Stimulated activated CD8-positive, alpha-beta memory T cell treated with anti-CD3 and anti-CD28 coated beads, Interleukin-15, amount 100 ng/mL, for 24 hours (primary cell): ENCODE data around the gene ERBB3.
"Not testable (repeated sequence)": the region's sequence is repeated elsewhere in the genome, so short reads cannot be mapped to it uniquely, and the experiment has no call there.

Experiments used
- DNase-seq: peaks from one replicate; pipeline ENCODE4 v3.0.0-alpha.2; 2020; ENCODE audit warnings: low read depth

The ERBB3 gene

DNA sequence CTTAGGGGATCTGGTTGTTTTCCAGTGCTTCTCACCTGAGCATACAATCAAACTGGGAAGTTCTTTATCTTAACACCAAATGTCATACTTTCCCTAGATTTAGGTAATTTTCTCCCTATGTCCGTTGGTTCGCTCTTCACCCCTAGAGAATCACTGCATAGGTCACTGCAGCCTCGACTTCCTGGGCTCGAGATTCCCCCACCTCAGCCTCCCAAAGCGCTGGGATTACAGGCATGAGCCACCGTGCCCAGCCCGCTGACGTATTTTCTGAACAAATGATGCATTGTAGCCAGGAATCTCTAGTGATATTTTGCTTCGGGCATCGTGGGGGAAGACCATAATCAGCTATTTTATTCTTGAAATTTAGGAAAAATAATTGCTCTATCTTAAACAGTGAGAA, 35.4 kb downstream of the ERBB3 start:
- no peak for DNase-seq

DNA sequence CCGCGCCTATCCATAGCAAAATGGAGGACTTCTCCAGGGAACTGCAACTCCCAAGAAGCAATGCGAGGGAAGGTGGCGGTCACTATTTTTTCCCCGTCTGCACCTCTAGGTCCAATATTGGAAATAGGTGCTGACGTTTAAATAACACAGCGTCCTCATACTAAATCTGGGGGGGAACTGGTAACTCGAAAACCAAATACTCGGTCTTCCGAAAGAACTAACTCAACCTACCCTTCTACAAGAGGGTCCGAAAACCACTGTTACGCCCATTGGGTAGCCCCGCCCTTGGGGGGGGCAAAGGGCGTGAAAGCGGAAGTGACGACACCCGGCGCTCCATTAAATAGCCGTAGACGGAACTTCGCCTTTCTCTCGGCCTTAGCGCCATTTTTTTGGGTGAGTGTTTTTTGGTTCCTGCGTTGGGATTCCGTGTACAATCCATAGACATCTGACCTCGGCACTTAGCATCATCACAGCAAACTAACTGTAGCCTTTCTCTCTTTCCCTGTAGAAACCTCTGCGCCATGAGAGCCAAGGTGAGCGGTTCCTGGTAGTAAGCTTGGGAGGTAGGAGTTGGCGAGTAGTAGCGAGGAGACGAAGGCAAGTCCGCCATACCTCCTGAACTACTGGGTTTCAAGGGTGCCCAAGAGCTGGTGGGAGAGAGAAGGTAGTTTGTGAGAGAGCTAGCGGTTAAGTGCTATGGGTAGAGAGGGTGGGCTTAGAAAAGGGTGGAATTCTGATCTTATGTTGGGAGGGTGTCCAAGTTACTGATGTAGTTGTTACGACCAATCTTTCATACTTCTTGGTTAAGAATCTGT, 36.5 kb downstream of the ERBB3 start, which contains the start of gene RPL41:
TSS of gene RPL41 (plus strand) at position 367 of the 815 bp plus-strand sequence.
- peak; percentile 91 for DNase-seq

DNA sequence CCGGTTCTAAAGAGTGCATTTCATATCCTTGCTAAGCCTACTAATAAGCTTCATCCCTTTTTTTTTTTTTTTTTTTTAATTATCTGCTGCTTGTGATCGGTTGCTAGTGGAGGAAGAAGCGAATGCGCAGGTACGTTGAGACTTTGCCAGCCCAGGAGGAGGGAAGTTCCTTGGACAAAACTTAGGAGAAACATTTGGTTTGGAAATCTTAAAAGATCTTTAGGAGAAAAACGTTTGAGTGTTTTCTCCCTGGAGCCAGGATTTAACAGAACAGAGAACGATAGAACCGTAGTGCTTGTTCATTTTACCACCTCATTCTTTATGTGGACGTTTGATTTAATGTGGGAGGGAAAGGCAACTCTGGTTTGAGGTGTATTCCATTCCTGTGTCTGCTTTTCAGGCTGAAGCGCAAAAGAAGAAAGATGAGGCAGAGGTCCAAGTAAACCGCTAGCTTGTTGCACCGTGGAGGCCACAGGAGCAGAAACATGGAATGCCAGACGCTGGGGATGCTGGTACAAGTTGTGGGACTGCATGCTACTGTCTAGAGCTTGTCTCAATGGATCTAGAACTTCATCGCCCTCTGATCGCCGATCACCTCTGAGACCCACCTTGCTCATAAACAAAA, 37.2 kb downstream of the ERBB3 start:
- DNase-seq, result not testable (repeated sequence)

DNA sequence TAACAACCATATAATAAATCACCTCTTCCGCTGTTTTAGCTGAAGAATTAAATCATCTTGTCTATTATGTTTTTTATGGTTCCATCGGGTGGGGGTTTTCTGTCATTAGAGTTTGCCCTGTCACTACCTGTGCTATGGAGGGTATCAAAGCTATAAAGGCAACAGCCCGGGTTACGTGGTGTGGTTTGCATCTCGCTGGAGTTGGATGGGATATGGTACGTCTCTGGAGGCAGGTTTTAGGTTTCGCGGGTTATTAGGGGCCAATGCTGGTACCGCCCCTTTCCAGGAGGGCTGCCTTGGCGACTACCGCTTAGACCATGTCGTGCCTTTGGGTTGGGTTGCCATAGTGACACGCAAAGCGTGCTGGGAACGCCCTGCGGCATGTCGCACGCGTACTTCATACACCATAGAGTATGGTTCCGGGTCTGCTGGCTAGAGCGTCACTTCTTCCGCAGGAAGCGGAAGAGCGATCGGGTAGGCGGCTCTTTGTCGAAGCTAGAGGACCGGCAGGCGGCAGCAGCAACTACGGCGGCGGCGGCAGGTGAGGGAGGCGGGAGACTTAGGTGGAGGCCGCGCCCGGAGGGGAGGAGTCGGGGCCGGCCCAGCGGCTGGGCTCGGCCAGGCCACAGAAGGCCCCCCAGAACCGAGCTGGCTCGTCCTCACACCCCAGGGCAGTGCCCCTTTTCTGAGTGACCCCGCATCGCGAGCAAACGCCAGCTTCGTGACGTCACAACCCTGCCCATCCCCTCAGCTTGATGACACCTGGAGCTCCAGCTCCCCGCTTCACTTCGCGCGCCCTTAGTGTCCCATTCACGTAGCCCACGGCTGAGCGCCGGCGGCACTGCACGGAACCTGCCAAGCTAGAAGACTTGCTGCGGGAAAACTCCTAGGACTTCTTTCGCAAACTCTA, 38.1 kb downstream of the ERBB3 start, which contains the start of gene ZC3H10:
TSS of gene ZC3H10 (plus strand) at position 489 of the 910 bp plus-strand sequence. CDS start 2,297 bp downstream, outside the sequence.
- peak; percentile 94 for DNase-seq

DNA sequence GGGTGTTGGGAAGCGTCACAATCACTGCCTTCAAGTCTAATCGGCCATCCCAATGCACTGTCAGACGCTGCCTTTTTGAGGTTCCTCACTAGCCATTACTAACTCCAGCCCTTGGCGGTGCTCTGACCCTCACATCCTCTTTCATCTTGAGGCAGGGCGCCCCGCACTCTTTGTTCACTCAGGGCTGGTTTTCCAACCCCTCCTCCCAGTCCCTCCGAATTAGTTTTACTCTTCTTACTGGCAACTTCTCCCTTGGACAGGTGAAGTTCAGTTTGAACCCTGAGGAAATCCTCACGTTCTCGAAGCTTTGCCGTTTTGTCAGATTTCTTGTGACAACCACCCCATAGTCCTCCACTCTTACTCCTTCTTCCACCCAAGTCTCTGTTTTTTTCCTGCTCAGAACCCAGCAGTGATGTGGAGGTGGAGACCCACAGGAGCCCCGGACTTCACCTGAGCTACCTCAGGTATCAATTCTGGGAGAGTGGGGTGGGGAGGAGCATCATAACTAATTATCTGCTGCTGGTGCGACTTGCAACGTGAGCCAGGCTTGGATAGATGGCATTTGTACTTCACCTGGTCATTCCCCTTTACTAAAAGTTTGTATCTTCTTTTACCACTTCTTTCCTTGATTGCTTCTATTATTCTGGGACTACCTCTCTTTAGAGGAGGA, 38.9 kb downstream of the ERBB3 start:
- DNase-seq, result no peak

DNA sequence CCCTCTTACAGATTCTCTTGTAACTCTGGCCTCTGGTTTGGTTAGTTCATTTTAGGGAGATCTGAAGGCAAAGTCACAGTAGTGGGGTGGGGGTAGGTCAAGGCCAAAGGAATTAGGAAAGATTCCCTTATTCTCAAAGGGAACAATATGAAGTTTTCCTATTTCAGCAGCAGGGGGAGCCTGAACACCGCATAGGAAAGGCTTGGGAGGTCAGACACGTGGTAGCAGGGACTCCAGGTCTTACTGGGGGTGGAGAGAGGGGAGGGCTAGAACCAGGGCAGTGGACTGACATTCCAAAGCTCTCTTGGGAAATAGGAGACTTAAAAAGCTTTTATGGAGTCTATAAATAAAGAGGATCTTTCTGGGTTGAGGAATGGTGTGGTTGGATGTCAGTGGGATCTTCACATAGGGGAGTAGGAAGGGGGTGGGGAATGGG, 39.4 kb downstream of the ERBB3 start:
- peak; percentile 14 for DNase-seq

DNA sequence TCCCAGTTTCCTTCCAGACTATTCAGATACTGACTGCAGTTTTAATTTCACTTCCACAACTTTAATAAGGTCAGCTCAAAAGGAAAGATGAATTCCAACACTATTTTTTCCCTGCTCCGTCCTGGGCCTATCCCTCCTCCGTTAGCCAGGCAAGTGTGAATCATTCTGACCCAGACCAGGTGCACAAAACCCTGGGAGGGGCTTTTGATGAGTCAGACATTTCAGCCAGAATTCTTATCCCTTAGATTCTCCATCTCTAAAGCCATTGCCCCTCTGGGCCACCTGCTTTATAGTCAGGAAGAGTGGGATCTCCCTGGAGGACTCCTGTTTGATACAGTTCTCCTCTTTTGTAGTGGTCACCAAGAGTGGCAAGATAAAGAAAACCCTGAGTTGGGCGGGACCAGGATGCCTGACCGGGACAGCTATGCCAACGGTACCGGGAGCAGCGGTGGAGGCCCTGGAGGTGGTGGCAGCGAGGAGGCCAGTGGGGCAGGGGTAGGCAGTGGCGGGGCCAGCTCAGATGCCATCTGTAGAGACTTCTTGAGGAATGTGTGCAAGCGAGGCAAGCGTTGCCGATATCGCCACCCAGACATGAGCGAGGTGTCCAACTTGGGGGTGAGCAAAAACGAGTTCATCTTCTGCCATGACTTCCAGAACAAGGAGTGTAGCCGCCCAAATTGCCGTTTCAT, 40.3 kb downstream of the ERBB3 start:
- DNase-seq, result no peak

DNA sequence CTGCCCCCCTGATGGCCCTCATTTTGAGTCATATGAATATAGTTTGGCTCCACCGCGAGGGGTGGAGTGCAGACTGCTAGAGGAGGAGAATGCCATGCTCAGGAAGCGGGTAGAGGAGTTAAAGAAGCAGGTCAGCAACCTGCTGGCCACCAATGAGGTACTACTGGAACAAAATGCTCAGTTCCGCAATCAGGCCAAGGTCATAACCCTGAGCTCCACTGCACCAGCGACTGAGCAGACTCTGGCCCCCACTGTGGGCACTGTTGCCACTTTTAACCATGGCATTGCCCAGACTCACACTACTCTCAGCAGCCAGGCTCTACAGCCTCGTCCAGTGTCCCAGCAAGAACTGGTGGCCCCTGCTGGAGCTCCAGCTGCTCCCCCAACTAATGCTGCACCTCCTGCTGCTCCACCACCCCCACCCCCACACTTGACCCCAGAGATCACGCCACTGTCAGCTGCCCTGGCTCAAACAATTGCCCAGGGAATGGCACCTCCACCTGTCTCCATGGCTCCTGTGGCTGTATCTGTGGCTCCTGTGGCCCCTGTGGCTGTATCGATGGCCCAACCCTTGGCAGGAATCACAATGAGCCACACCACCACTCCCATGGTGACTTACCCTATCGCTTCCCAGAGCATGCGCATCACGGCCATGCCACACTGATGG, 41.4 kb downstream of the ERBB3 start:
- no peak for DNase-seq

DNA sequence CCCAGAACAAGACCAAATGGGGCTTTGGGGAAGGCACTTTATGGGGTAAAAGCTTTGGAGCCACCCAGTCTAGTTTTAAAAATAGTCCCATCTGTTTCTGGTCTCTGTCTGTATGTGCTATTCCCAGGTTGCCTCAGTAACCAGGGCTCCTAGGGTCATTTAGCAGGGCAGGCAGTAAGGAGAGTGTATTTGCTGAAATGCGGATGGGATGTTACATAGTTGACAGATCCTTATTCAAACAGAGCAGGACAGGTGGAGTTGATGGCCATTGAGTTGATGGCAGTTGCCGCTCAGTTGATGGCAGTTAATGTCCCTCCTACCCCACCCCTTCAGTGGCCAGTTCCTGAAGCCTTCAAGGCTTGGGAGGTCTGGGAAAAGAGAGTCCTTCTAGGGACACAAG, 42.7 kb downstream of the ERBB3 start:
- no peak for DNase-seq

DNA sequence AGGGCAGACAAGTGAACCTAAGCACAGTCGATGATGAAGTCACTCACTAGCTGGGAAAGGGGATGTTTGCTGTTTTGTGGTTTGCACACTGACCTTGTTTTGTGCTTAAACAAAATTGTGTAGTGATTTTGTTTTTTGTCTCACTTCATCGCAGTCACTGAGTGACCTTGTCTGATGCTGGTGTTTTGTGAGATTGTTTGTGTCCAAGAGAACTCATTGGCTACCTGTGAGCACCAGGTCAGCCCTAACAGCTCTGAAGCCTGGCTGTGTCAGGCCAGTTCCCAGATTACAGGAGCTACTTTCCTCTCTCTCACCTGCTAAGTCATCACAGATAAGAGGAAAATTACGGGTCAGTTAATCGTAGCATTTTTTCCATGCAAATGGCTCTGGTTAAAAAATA, 44.2 kb downstream of the ERBB3 start:
- no peak for DNase-seq

DNA sequence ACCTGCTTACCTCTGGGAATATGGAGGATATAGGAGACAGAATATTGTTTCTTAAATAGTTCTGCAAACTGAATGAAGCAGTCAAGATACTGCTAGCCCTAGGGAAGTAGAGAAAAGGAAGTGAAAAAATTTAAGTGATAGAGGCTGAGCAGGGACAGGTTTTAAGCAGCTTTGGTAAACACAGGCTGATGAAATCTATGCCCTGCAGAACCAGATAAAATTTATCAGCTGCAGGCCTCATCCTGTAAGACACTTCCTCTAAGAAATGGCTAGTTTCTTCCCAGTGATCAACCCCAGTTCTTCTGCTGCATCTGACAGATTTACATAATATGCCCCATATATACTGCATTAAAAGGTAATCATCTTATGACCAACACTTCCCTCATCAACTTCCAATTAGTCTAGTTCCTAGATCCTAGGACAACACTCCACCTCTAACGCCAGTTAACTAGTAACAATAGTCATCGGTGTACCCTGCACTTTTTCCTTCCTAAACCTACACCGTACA, 46.8 kb downstream of the ERBB3 start:
- DNase-seq, result no peak

DNA sequence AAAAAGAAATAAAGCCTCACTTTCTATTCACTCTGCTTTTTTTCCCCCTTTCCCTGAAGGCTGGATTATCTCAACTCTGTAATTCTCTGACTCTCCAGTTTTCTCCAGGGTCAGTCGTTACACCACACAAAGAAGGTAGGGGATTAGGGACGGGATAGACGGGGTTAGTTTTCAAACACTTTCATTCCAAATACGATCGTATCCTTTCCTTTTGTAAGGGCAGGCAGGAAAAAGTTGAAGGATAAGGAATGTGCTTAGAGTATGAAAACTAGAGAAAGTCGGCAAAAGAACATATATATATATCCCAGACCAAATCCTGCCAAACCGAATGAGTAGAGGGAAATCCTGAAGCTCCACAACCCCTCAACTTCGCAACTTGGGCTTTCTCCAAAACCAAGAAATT, 47.5 kb downstream of the ERBB3 start:
- no peak for DNase-seq

DNA sequence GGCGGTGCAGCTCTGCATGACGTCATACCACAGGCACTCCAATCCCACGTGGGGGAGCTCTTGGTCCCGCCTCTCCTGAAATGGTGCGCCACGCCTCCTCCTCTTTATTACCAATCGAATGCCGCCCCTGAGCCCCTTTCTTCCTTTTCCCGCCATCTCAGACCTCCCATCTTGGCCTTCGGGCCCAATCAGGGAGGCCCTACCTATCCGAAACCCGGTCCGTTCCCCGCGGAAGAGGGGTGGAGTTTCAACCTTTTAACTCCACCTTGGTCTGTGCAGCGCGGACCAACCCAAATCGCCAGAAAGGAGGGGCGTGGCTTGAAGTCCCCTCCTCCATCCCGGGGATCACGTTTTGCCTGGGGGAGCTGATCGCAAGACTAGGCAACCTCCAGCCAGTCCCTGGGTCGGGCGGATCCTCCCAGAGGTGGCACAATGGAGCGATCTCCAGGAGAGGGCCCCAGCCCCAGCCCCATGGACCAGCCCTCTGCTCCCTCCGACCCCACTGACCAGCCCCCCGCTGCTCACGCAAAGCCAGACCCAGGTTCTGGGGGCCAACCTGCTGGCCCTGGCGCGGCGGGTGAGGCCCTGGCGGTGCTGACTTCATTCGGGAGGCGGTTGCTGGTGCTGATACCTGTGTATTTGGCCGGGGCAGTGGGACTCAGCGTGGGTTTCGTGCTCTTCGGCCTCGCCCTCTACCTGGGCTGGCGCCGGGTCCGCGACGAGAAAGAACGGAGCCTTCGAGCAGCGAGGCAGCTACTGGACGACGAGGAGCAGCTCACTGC, 48.1 kb downstream of the ERBB3 start, which contains the start of gene ESYT1:
TSS of gene ESYT1 (plus strand) at position 380 of the 782 bp plus-strand sequence. CDS start at position 433, 53 bp downstream.
- DNase-seq, result peak; percentile 69

DNA sequence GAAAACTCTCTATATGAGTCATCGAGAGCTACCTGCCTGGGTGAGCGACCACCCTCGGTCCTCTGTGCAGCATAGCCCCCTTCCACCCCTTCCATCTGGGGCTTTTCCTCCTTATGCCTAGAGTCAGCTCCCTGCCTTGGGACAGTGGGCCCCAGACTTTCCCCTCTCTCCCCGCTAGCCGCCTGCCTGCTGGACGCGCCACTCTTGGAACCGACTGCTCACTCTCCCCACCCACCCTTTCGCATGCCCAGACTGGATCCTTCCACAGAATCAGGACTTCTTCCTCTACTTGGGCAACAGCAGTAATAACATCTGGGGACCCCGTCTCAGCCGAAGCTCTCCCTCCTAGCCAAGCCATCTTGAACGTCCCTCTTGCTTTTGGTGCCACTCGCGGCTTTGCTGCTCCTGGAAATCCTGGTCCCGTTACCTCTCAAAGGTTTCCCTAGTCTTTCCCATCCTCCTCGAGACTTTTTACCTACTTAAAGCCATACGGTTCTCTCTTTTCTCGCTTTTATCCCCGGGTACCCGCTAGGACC, 48.8 kb downstream of the ERBB3 start:
- DNase-seq, result no peak

DNA sequence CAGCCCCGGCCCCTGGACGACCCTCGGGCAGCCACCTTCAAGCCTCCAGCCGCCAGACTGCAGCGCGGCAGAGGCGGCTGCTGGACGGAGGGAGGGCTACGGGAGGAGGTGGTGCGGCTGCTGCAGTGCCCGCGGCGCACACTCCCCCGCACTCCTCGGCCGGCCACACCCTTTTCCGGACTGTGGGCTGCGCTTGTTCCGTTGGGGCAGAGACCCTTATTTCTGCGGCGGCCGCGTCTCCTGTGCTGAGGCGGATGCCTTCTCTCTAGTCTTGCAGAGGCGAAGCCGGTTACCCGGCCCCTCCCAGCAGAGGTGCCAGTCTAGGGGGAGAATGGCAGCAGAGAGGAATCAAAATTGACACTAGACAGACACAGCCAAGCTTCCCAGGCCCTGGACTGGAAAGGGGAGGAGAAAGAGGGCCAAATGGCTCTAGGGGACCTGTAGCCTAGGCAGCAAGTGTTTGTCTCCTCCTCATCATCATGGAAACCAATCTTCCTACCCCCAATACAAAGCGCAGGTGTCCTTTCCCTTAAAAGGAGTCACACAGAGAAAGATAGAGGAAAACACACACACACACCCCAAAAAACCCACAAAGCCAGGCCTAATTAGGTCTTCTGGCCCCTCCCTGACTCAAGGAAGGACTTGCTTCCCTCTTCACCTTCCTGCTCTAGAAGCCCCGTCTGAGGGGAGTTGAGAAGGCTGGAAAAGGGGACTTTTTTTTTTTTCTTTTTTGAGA, 49.4 kb downstream of the ERBB3 start:
- peak; percentile 38 for DNase-seq

DNA sequence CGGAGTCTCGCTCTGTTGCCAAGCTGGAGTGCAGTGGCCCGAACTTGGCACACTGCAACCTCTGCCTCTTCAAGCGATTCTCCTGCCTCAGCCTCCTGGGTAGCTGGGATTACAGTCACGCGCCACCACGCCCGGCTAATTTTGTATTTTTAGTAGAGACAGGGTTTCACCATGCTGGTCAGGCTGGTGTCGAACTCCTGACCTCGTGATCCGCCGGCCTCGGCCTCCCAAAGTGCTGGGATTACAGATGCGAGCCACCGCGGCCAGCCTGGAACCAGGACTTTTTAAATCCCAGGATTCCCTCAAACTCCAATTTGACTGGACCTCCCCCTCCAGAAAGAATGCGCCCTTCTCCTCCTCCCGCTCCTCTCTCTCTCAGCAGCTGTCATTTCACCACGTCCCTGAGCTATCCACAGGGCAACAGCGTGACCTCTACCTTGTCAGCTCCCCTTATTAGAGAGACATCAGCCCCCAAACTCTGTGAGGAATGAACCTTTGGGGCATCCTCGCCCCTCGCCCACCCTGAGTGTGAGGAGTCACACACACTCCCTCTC, 50.1 kb downstream of the ERBB3 start:
- DNase-seq, result no peak

DNA sequence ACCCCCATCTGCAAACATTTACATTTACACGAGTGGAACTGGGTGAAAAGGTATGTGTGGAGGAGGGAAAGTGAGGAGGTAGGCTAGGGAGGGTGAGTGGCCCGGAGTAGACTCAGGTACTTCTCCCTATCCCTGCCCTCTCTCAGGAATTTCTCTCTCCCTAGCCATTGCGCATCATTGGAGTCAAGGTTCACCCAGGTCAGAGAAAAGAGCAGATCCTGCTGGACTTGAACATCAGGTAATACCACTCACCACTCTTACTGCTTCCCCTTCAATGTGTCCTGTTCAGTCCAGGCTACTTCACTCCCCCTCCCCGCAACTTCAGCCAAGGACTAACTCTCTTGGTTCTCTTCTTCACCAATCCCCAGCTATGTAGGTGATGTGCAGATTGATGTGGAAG, 50.9 kb downstream of the ERBB3 start:
- no peak for DNase-seq

DNA sequence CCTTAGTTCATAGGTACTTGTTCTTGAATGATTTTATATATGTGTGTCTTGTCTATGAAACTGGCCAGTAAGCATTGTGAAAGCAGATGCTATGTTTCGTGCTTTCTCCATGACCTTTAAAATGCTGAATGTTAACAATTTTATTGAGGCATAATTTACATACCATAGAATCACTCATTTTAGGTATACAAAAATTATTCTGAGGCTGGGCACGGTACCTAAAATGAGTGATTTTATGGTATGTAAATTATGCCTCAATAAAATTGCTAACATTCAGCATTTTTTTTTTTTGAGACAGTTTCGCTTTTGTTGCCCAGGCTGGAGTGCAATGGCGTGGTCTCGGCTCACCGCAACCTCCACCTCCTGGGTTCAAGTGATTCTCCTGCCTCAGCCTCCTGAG, 54.9 kb downstream of the ERBB3 start:
- DNase-seq, result no peak
